Stimulated activated naive CD8-positive, alpha-beta T cell treated with anti-CD3 and anti-CD28 coated beads, Interleukin-15, amount 100 ng/mL, for 72 hours (primary cell): ENCODE data around the gene ARHGAP26.

Experiments
- ATAC-seq: fragments of 150-1000 bp; cut with Tn5 transposase; 2 replicates; pipeline ENCODE4 v1.10.0; 2021; ENCODE audit warnings: mild to moderate bottlenecking, moderate library complexity
- DNase-seq, 2 donors: peaks; one replicate each; pipeline ENCODE4 v3.0.0; 2021 to 2022
- H3K27ac Mint-ChIP-seq, 2 donors: one replicate each; pipeline ENCODE4 v1.8.0; 2022; ENCODE audit warnings: mild to moderate bottlenecking in 2 of 2, mixed read lengths in 2 of 2, moderate library complexity in 2 of 2
- H3K27me3 Mint-ChIP-seq: one replicate; pipeline ENCODE4 v1.8.0; 2022; ENCODE audit warnings: mixed read lengths
- H3K4me1 Mint-ChIP-seq: one replicate; pipeline ENCODE4 v1.8.0; 2022; ENCODE audit warnings: mild to moderate bottlenecking, mixed read lengths
- H3K4me3 Mint-ChIP-seq, 2 donors: one replicate each; pipeline ENCODE4 v1.8.0; 2022; ENCODE audit warnings: mild to moderate bottlenecking in 2 of 2, mixed read lengths in 2 of 2, moderate library complexity in 1 of 2
- H3K9me3 Mint-ChIP-seq, 2 donors: one replicate each; pipeline ENCODE4 v1.8.0; 2022; ENCODE audit warnings: mixed read lengths in 2 of 2

Gene ARHGAP26

DNA sequence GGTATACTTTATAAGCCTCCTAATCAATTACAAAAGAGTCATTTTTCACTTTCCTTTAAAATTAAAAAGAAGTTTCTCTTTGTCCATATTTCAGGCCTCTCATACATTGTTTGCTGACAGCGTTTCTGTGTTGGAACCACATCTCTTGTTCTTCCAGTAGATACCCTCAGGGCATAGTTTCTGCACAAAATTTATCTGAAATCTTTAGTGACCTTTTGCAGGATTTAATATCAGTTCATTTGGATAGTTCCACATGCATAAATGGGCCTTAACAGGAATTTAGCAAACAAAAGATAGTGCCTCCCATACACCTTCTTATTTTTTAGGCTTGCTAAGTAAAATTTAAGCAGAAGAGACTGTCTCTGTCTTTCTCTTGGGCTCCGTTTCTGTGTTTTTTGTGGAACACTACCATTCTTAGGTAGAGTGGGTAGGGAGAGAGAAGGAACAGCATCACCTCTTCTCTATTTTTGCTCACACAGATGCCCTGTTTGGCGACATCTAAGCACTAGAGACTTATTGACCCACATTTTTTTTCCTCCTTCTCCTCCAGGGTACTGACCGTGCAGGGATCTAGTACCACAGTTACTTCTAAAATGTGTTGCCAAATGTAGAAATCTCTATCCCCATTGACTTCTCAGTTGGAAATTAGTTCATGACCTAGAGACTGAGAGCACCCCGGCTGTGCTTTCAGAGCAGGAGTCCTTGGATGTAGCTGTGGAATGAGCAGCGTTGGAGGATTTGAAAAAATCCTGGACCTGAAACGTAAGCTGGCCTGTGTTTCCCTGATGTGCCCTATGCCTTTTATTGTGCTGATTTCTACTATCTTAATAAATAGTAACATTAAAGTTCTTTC lies 22.1 kb downstream of the ARHGAP26 start:
- no peaks in the 10 kb centered on the region for H3K9me3 Mint-ChIP-seq
- H3K27me3 Mint-ChIP-seq, result no peaks in the 10 kb centered on the region
- peaks cover 30% of the 10 kb centered on the region for H3K4me1 Mint-ChIP-seq
- H3K27ac Mint-ChIP-seq, result no peak overlapping the region
- no peak for DNase-seq
- H3K4me3 Mint-ChIP-seq, result no peak overlapping the region
- no peak for ATAC-seq

DNA sequence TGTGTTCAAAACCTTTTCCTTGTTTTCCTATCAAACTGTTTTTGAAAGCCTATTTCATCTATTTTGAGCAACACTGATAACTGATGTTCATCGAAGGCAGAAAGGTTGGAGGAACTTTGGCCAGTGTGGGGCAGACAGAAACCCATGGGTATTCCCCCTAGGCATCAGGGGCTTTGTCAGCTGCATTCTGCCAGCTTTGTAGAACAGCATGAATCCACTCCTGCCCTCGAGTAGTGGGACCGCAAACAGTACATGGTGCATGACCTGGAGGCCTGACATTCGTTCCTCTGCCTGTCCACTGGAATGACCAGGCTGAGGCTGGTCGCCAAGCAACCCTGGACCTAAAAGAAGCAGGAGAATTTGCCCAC lies 22.7 kb downstream of the ARHGAP26 start:
- Mint-ChIP-seq H3K27me3 (no peaks in the 10 kb centered on the region), H3K9me3 (no peaks in the 10 kb centered on the region), H3K4me3 (no peak overlapping the region), H3K27ac (no peak overlapping the region), H3K4me1 (peaks cover 34% of the 10 kb centered on the region)
- no peak for ATAC-seq
- no peak for DNase-seq

DNA sequence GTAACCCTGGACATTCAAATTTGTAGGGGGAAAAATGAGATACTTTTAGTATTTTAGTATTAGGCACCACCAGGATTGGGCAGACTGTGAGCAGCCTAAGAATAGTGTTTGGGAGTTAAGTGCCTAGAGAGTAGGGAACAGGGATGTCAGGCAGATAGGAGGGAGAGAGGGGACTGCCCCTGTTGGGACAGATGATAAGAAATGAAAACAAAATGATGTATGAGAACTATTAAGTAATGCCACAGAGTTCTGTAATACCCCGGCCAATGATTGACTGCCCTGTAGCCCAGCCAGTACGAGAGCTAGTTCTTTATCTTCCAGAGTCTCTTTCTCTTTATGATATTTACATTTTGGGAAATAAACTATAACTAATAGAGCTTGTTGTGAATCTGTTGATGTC lies 24.4 kb downstream of the ARHGAP26 start:
- H3K27ac Mint-ChIP-seq, result no peak overlapping the region
- DNase-seq, result no peak
- H3K4me1 Mint-ChIP-seq, result peaks cover 50% of the 10 kb centered on the region
- no peaks in the 10 kb centered on the region for H3K27me3 Mint-ChIP-seq
- H3K4me3 Mint-ChIP-seq, result no peak overlapping the region
- H3K9me3 Mint-ChIP-seq, result no peaks in the 10 kb centered on the region
- no peak for ATAC-seq

DNA sequence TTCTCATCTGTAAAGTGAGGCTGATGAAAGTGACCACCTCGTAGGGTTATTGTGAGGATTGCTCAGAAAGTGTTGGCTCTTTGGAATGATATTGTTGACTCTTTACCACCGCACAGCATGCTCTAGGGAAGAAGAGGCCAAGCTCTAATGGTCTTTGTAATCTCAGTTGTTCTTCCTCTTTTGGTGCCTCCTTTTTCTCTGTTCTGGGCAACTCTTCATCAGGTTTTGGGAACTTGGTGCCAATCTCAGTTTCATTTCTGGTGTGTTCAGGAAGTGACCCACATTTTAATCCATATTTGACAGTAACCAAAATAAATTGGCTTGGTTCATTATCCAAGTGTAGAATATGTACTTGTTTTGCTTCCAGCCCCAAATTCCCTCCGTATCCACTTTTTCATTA lies 25.1 kb downstream of the ARHGAP26 start:
- no peak for DNase-seq

DNA sequence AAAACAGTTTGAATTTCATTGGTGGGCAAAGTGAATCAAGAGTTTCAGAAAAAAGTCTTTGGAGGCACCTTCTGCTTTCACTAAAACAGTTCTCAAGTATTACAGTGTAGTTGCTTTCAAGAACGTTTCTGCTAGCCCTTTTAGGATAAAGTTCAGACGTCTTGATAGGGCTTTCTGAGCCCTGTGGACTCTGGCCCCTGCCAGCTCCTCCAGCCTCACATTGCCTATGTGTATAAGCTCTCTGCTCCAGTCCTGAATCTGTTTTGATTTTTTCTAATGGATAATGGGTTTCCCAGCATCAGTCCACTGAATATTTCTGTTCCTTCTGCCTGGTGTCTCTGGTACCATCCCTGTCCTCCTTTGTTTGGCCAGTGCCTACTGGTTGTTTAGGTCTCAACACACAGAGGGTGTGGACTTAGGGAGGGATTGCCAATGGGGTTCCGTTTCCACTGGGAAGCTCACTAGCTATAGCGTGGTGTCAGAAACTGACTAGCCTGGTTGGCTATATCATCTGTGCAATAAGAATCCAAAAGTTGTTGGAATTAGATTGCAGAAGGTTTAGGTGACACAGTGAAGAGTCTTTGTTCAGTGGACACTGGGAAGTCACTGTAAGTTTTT lies 26.4 kb downstream of the ARHGAP26 start:
- no peak overlapping the region for H3K27ac Mint-ChIP-seq
- no peaks in the 10 kb centered on the region for H3K9me3 Mint-ChIP-seq
- H3K4me3 Mint-ChIP-seq, result no peak overlapping the region
- no peaks in the 10 kb centered on the region for H3K27me3 Mint-ChIP-seq
- peaks cover 71% of the 10 kb centered on the region for H3K4me1 Mint-ChIP-seq
- DNase-seq, result no peak
- no peak for ATAC-seq

More for the DNA sequence above, 25.1 kb downstream of the ARHGAP26 start:
- H3K4me1 Mint-ChIP-seq, result peaks cover 58% of the 10 kb centered on the region
- no peaks in the 10 kb centered on the region for H3K27me3 Mint-ChIP-seq
- no peaks in the 10 kb centered on the region for H3K9me3 Mint-ChIP-seq
- no peak for ATAC-seq
- H3K4me3 Mint-ChIP-seq, result peak overlapping the region in 1 of 2 donors; percentile 7
- H3K27ac Mint-ChIP-seq, result no peak overlapping the region

DNA sequence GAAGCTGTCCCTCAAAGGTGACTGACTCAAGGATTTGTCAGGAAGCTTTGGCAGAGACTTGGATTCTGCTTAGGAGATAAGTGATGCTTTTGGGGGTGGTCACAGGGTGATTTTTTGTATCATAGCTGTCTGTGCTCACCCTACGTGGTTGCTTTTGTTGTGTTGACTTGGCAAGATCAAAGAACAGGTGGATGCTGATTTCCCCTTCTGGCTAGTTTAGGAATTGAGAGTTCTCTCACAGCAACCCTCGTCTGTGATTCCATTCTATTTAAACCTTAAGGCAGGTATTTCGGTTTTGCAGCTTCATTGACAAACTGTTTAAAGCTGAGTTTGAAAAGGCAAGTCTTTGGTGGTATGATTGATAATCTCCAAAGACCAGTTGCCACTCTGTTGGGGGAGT lies 27.2 kb downstream of the ARHGAP26 start:
- Mint-ChIP-seq H3K4me3 (no peak overlapping the region), H3K4me1 (peaks cover 76% of the 10 kb centered on the region), H3K27ac (peak overlapping the region in 1 of 2 donors; percentile 7), H3K27me3 (no peaks in the 10 kb centered on the region), H3K9me3 (no peaks in the 10 kb centered on the region)
- DNase-seq, result no peak
- ATAC-seq, result no peak

DNA sequence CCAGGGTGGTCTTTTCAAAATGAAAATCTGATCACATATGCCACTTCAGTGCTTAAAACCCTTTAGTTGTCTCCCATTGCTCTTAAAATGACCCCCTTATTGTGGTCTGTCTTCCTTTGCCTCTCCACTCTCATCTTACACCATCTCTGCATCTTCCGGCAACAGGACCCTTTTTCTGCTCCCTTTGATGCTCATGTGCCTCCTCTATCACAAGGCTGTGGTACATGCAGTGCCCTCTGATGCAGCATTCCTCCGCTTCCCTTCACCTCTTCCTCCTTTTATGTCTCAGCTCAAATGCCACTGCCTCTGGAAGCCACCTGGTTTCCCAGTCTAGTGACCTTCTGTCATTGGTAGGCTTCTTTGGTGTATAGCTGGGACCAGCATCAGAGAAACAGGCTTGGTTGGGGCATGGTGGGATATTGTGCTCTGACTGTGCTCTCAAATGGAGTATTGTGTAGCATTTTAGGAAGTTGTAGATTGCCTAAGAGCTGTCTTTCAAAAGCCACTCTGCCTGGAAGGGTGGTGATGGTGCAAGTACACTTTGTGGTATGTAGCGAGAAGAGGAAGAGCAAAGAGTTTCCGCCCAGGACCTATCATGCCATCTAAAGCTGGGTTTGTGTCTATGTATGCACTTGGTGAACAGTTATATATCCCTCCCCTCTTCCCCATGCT lies 28.1 kb downstream of the ARHGAP26 start:
- Mint-ChIP-seq H3K9me3 (no peaks in the 10 kb centered on the region), H3K4me1 (peaks cover 76% of the 10 kb centered on the region), H3K27me3 (no peaks in the 10 kb centered on the region), H3K27ac (peak overlapping the region; percentile 5 to 20), H3K4me3 (peak overlapping the region; percentile 44)
- peak in 1 of 2 donors; percentile 33 for DNase-seq
- ATAC-seq, result peak; percentile 40

DNA sequence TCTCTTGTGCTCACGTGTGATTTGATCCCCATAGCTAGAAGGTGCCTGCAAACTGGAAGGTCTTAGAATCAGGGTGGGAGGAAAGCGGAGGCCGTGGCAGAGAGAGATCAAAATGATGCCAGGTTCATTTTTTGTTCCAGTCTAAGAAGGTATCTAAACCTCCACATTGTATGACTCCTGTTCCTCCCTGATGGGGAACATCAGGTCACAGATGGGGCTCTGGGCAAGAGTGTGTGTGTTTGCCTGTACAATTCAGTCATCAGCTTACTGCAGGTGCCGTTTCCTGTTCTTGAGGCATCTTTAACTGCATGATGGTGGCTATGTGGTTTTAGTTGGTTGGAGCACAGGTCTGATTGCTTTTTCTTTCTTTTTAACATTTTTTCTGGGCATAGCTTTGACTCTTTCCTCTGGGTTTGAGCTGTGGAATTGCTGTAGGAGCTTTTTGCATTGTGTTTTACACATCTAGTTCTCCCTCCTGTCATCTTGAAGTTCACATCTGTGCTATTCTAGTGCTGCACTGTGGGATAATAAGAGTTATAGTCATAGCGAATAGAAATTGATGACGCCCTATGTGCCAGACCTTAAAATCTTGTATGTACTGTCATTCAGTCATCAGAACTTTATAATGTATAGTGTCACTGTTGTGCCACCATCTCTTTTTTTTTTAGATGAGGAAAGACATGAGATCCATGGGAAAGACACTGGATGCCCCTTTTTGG lies 30.8 kb downstream of the ARHGAP26 start:
- peak; percentile 93 for ATAC-seq
- H3K27me3 Mint-ChIP-seq, result no peaks in the 10 kb centered on the region
- H3K4me3 Mint-ChIP-seq, result peak overlapping the region; percentile 69 to 79
- no peaks in the 10 kb centered on the region for H3K9me3 Mint-ChIP-seq
- peaks cover 69% of the 10 kb centered on the region for H3K4me1 Mint-ChIP-seq
- peak; percentile 44 to 57 for DNase-seq
- peak overlapping the region; percentile 83 to 92 for H3K27ac Mint-ChIP-seq

DNA sequence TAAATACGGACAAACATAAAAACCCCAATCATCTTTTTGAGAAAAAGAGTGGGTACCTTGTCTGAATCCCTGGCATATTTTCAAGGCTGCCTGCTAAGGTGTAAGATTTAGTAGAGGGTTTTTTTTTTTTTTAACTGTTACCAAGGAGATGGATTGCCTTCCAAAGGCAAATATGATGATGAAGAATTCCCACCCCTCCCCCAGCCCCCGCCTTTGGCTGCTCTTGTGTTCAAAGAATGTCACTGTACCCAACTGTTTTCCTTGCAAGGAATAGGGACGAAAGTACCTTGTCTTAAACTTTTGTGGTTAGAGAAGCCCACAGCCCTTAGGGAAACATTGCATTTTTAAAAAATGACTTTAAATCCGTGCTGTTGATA lies 31.3 kb downstream of the ARHGAP26 start:
- H3K27me3 Mint-ChIP-seq, result no peaks in the 10 kb centered on the region
- peak overlapping the region; percentile 83 to 92 for H3K27ac Mint-ChIP-seq
- peaks cover 64% of the 10 kb centered on the region for H3K4me1 Mint-ChIP-seq
- peak overlapping the region; percentile 69 to 79 for H3K4me3 Mint-ChIP-seq
- DNase-seq (no peak), ATAC-seq (no peak)
- no peaks in the 10 kb centered on the region for H3K9me3 Mint-ChIP-seq

DNA sequence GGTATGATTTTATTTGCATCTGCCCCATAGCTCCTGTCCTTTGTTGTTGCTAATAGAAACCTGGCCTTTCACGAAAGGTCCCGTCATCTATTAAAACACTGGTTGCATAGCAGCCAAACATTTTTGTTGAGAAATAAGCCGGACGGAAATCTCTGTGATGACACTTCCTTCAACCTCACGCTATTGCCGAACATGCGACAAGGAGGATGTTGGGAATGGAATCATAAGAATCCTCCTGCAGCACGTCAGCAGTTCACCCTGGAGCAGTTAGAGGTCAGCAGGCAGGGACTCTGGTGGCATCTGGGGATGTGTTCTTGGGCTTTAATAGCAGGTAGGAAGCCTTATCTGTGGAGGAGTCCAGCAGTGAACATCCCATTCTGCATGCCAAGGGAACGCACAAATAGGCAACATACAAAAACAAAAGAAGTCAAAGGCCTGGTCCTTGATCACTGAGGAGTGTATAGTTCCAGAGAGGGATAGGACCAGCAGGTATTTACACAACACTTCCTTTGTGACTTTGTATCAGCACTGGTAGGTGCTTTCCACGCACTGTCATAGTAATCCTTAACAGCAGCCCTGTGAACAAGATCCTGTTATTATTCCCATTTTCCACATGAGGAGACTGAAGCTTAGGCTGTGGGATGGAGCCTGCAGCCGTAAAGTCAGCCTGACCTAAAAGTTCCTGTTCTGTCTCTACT lies 33.4 kb downstream of the ARHGAP26 start:
- DNase-seq (no peak), ATAC-seq (no peak)
- H3K27me3 Mint-ChIP-seq, result no peaks in the 10 kb centered on the region
- peaks cover 43% of the 10 kb centered on the region for H3K4me1 Mint-ChIP-seq
- no peak overlapping the region for H3K4me3 Mint-ChIP-seq
- H3K9me3 Mint-ChIP-seq, result no peaks in the 10 kb centered on the region
- no peak overlapping the region for H3K27ac Mint-ChIP-seq

DNA sequence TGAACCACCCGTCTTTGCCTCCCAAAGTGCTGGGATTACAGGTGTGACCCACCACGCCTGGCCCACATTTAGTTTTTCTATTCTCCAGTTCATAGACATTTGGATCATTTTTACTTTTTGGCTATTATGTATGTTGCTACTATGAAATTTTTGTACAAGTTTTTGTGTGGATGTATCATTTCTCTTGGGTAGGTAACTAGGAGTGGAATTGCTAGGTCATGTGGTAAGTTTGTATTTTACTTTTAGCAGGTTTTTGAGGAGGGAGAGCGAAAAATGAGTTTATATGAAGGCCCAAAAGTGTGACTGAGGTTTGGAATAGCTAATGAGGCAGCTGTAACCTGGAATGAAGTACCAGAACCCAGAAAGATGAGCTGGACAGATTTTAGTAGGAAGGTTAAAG lies 35.2 kb downstream of the ARHGAP26 start:
- H3K27ac Mint-ChIP-seq, result no peak overlapping the region
- H3K4me3 Mint-ChIP-seq, result no peak overlapping the region
- DNase-seq, result no peak
- peaks cover 33% of the 10 kb centered on the region for H3K4me1 Mint-ChIP-seq
- ATAC-seq, result no peak
- no peaks in the 10 kb centered on the region for H3K9me3 Mint-ChIP-seq
- no peaks in the 10 kb centered on the region for H3K27me3 Mint-ChIP-seq

DNA sequence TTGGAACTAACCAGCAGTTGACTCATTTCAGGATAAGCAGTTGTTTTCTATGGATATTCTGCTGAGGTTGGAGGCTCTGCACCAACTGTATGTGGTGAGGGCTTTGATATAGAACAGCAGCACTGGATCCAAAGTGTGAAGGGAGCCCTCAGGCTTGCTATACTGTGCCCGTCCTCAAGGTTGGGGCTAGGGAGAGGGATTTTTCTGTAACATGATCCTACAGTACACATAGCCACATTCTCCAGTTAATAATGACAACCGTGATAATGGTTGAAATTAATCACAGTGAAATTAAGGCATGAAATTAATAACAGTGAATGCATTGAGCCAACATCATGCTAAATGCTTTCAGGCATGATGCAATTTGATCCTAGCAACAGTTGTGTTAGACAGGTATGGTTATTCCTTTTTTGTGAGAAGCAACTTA lies 36.7 kb downstream of the ARHGAP26 start:
- no peak for DNase-seq
- ATAC-seq, result no peak
- H3K9me3 Mint-ChIP-seq, result no peaks in the 10 kb centered on the region
- no peak overlapping the region for H3K27ac Mint-ChIP-seq
- peaks cover 20% of the 10 kb centered on the region for H3K4me1 Mint-ChIP-seq
- no peak overlapping the region for H3K4me3 Mint-ChIP-seq
- no peaks in the 10 kb centered on the region for H3K27me3 Mint-ChIP-seq

DNA sequence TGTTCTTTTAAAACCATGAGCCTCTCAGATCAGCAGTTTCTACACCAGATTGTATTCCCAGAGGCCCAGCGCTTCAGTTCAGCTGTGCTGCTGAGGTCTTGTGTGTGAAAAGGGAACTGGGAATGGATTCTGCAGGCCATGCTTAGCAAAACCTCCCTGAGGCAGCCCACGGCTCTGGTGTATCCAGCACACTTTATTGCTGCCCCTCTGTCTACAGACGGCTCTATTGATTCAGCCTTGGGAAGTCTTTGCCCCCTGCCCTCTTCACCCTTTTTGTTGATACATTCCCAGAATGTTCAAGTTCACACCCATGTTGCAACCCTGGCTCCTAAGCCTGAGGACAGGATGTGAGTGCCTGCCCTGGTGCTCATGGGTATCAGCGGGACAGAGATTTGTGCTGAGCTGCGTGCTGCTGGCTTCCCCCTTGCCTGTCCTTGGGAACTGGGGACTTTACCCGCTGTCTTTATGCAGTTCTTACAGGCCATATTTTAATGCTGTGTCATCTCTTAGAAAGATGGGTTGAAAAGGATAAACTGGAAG lies 37.3 kb downstream of the ARHGAP26 start:
- H3K27me3 Mint-ChIP-seq, result no peaks in the 10 kb centered on the region
- ATAC-seq, result no peak
- no peak overlapping the region for H3K27ac Mint-ChIP-seq
- no peaks in the 10 kb centered on the region for H3K9me3 Mint-ChIP-seq
- peaks cover 22% of the 10 kb centered on the region for H3K4me1 Mint-ChIP-seq
- H3K4me3 Mint-ChIP-seq, result no peak overlapping the region
- DNase-seq, result no peak

DNA sequence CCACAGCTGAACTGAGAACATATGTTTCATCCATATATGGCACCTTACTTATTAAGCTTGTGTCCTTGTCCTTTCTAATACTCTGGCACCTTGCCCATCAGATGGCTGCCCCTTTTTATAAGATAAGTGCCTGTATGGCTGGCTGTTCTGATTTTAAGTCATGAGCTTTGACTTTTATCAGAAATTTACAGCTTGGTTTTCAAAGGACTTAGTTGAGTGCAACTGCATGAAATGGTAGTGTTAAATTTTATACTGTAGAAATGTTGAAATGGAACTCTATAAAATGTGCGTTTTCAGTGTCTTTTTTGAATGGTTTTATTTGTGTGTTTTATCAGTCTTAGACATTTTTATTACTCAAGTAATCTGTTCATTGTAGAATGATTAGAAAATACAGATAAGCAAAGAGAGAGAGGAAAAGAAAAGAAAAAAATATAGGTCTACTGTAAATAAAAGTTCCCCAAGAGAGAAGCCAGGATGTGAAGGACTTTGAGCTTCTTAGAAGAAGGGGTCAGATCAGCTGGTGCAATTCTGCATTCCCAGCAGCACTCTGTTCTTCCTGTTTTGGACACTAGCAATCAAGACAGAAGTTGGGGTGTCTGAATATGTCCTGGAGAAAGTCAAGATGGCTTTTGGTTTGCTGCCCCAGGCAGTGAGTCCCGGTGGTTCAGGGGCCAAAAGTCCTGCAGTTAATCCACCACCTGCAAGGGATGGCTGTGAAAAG lies 38.9 kb downstream of the ARHGAP26 start:
- H3K9me3 Mint-ChIP-seq, result no peaks in the 10 kb centered on the region
- H3K4me3 Mint-ChIP-seq, result no peak overlapping the region
- no peak for ATAC-seq
- H3K27ac Mint-ChIP-seq, result no peak overlapping the region
- H3K27me3 Mint-ChIP-seq, result no peaks in the 10 kb centered on the region
- peaks cover 22% of the 10 kb centered on the region for H3K4me1 Mint-ChIP-seq
- DNase-seq, result no peak
